ENCODE results near the gene TDRD1. TPM values are rescaled to one million over a fixed set of nuclear protein-coding genes. Genes with fewer than 3 reads are reported as not detected.

Gene TDRD1
- total and polyA plus RNA-seq, 2 donors (not counting 1 experiment from before 2014, with no cell fraction given): 0.10 to 0.22 TPM

DNA sequence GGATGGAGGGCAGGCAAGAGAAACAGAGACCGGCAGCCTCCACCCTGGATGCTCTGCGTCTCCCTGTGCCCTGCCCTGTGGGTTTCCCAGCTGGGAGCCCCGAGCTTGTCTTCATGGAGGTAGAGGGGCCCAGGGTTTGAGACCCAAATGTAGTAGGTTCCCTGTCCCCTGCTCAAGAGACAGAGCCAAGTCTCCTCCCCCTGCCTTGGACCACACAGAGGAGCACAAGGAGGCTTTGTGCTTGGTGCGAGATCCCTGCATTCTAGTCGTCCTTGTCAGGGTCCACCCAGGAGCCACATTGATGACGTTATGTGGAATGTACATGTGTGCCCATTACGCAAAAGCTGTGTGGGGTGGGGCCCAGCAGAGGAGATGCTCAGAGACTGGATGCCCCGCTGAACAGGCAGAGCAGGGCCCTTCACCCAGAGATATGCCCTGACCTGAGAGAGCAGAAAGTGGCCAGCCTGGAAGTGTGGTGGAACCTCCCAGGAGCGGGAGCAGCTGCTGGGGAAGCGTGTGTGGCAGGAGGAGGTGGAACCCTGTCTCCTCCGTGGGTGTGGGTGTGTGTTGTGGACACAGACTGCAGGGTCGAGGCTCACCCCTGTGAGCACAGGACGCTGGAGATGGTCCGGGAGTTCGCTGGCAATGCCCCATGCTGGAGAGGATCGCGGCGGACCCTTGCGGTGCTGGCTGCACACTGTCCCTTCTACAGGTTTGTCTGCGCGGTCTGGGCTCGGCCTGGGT is 99.2 kb downstream of the TDRD1 start:
- H2AFZ ChIP-seq (ENCODE audit: insufficient read depth, low read depth, low read length, poor library complexity, severe bottlenecking): no peak overlapping the region
- Mint-ChIP-seq H3K4me3 (no peak overlapping the region), H3K27ac (no peak overlapping the region), H3K9me3 (ENCODE audit: insufficient read depth) (no peaks in the 10 kb centered on the region), H3K4me1 (no peaks in the 10 kb centered on the region), H3K27me3 (peaks cover 18% of the 10 kb centered on the region)
- no peaks in the 10 kb centered on the region for H4K20me1 ChIP-seq (ENCODE audit: control insufficient read depth, insufficient read depth, low read length, poor library complexity, severe bottlenecking)
- ChIA-PET POLR2A (no interaction called here), CTCF (no interaction called here)
- H3K79me2 ChIP-seq (ENCODE audit: control insufficient read depth, insufficient read depth, low read length): no peaks in the 10 kb centered on the region
- H3K4me2 ChIP-seq (replicated peaks; ENCODE audit: low read depth, low read length, poor library complexity, severe bottlenecking): no peak overlapping the region
- H3K27me3 ChIP-seq (replicated peaks in 1 of 4; ENCODE audit: control extremely low read depth in 1 of 4, control insufficient read depth in 3 of 4, insufficient read depth in 4 of 4, low read length in 3 of 4): peaks cover 0 to 6% (median 0%) of the 10 kb centered on the region in 4 experiments
- TF ChIP-seq, protein P1, sequence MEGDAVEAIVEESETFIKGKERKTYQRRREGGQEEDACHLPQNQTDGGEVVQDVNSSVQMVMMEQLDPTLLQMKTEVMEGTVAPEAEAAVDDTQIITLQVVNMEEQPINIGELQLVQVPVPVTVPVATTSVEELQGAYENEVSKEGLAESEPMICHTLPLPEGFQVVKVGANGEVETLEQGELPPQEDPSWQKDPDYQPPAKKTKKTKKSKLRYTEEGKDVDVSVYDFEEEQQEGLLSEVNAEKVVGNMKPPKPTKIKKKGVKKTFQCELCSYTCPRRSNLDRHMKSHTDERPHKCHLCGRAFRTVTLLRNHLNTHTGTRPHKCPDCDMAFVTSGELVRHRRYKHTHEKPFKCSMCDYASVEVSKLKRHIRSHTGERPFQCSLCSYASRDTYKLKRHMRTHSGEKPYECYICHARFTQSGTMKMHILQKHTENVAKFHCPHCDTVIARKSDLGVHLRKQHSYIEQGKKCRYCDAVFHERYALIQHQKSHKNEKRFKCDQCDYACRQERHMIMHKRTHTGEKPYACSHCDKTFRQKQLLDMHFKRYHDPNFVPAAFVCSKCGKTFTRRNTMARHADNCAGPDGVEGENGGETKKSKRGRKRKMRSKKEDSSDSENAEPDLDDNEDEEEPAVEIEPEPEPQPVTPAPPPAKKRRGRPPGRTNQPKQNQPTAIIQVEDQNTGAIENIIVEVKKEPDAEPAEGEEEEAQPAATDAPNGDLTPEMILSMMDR (IDR thresholded peaks at IDR 0.05): no peak
- TF ChIP-seq EZH2 (IDR thresholded peaks at IDR 0.05; ENCODE audit: borderline replicate concordance, insufficient read depth, low read depth, low read length, poor library complexity, severe bottlenecking): no peak
- no peak overlapping the region for H3K4me3 ChIP-seq (ENCODE audit: control extremely low read depth in 1 of 5, extremely low read depth in 1 of 5, insufficient read depth in 1 of 5, low read depth in 2 of 5, low read length in 4 of 5)
- H3K36me3 ChIP-seq (replicated peaks in 1 of 2; ENCODE audit: control extremely low read depth in 1 of 2, control insufficient read depth in 1 of 2, extremely low read depth in 1 of 2, insufficient read depth in 2 of 2, low read length in 1 of 2): no peaks in the 10 kb centered on the region
- H3K9me3 ChIP-seq (ENCODE audit: control extremely low read depth in 1 of 3, control insufficient read depth in 2 of 3, insufficient read depth in 1 of 3, low read length in 2 of 3): no peaks in the 10 kb centered on the region
- no peaks in the 10 kb centered on the region for H3K4me1 ChIP-seq (ENCODE audit: control insufficient read depth in 2 of 2, insufficient read depth in 2 of 2, low read length in 2 of 2)
- WGBS (ENCODE audit: insufficient coverage): 93% methylated on average over 22 of the region's 22 CpGs
- intact Hi-C loops (cut with micrococcal nuclease): no loop called here
- no peak overlapping the region for H3K27ac ChIP-seq (ENCODE audit: low read length in 2 of 2)
- no peak for DNase-seq
- ATAC-seq (ENCODE audit: low read depth): no peak
- no peak overlapping the region for H3K9ac ChIP-seq (ENCODE audit: low read length)

DNA sequence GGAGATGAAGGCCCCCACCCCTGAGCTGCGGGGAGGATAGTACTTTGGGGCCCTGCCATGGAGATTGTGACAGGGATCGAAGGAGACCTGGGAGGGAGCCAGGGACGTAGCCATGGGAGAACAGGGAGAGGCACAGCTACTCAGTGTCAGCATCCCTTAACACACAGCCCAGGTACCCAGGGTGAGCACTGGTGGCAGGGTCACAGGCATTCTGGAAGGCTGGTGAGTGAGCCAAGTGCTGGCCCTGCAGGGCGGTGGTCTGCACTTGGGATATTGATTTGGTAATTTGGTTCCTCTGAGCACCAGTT is 99.7 kb downstream of the TDRD1 start:
- Mint-ChIP-seq H3K27ac (no peak overlapping the region), H3K4me1 (no peaks in the 10 kb centered on the region), H3K27me3 (peaks cover 15% of the 10 kb centered on the region), H3K4me3 (no peak overlapping the region), H3K9me3 (ENCODE audit: insufficient read depth) (no peaks in the 10 kb centered on the region)
- Histone ChIP-seq H3K27ac (ENCODE audit: low read length in 2 of 2) (no peak overlapping the region), H2AFZ (ENCODE audit: insufficient read depth, low read depth, low read length, poor library complexity, severe bottlenecking) (no peak overlapping the region), H3K36me3 (replicated peaks in 1 of 2; ENCODE audit: control extremely low read depth in 1 of 2, control insufficient read depth in 1 of 2, extremely low read depth in 1 of 2, insufficient read depth in 2 of 2, low read length in 1 of 2) (no peaks in the 10 kb centered on the region), H3K27me3 (replicated peaks in 1 of 4; ENCODE audit: control extremely low read depth in 1 of 4, control insufficient read depth in 3 of 4, insufficient read depth in 4 of 4, low read length in 3 of 4) (peaks cover 0 to 6% (median 0%) of the 10 kb centered on the region in 4 experiments), H3K9me3 (ENCODE audit: control extremely low read depth in 1 of 3, control insufficient read depth in 2 of 3, insufficient read depth in 1 of 3, low read length in 2 of 3) (no peaks in the 10 kb centered on the region), H3K4me1 (ENCODE audit: control insufficient read depth in 2 of 2, insufficient read depth in 2 of 2, low read length in 2 of 2) (no peaks in the 10 kb centered on the region), H3K4me2 (replicated peaks; ENCODE audit: low read depth, low read length, poor library complexity, severe bottlenecking) (no peak overlapping the region), H3K4me3 (ENCODE audit: control extremely low read depth in 1 of 5, extremely low read depth in 1 of 5, insufficient read depth in 1 of 5, low read depth in 2 of 5, low read length in 4 of 5) (no peak overlapping the region), H3K9ac (ENCODE audit: low read length) (no peak overlapping the region), H3K79me2 (ENCODE audit: control insufficient read depth, insufficient read depth, low read length) (no peaks in the 10 kb centered on the region), H4K20me1 (ENCODE audit: control insufficient read depth, insufficient read depth, low read length, poor library complexity, severe bottlenecking) (no peaks in the 10 kb centered on the region)
- CTCF ChIA-PET: no interaction called here
- POLR2A ChIA-PET: no interaction called here
- no peak for ATAC-seq (ENCODE audit: low read depth)
- TF ChIP-seq, protein P1 (IDR thresholded peaks at IDR 0.05): no peak
- no peak for TF ChIP-seq EZH2 (IDR thresholded peaks at IDR 0.05; ENCODE audit: borderline replicate concordance, insufficient read depth, low read depth, low read length, poor library complexity, severe bottlenecking)
- WGBS (ENCODE audit: insufficient coverage): 88% methylated on average over 4 of the region's 4 CpGs
- intact Hi-C loops (cut with micrococcal nuclease): no loop called here
- DNase-seq: no peak

All from B cell (primary cell).